Activated T-helper 17 cell treated with anti-CD3 and anti-CD28 coated beads, Interleukin-2, amount 50 U/mL, for 72 hours (primary cell): ENCODE measurements around the gene PARL. TPM values are rescaled to one million over a fixed set of nuclear protein-coding genes. Genes with fewer than 3 reads are reported as not detected.

ENCODE experiments used
- ATAC-seq: fragments of 150-1000 bp; cut with Tn5 transposase; replicated peaks from 2 replicates; pipeline ENCODE4 v1.10.0; 2021; ENCODE audit warnings: mild to moderate bottlenecking, moderate library complexity
- H3K27ac Mint-ChIP-seq: one replicate; pipeline ENCODE4 v1.8.0; 2022; ENCODE audit warnings: mixed read lengths
- H3K27me3 Mint-ChIP-seq: one replicate; pipeline ENCODE4 v1.8.0; 2022; ENCODE audit warnings: mixed read lengths
- H3K36me3 Mint-ChIP-seq: one replicate; pipeline ENCODE4 v1.8.0; 2022; ENCODE audit warnings: low read depth, mild to moderate bottlenecking, mixed read lengths
- H3K4me1 Mint-ChIP-seq: one replicate; pipeline ENCODE4 v1.8.0; 2022; ENCODE audit warnings: mixed read lengths
- H3K4me3 Mint-ChIP-seq: one replicate; pipeline ENCODE4 v1.8.0; 2022; ENCODE audit warnings: mild to moderate bottlenecking, mixed read lengths
- H3K9me3 Mint-ChIP-seq: one replicate; pipeline ENCODE4 v1.8.0; 2022; ENCODE audit warnings: mixed read lengths
- total RNA-seq, 2 donors: library from RNA; stranded (reverse); gene quantifications; one replicate each; pipeline ENCODE4 v1.2.3, GENCODE V29; 2022

Gene PARL, protein sequence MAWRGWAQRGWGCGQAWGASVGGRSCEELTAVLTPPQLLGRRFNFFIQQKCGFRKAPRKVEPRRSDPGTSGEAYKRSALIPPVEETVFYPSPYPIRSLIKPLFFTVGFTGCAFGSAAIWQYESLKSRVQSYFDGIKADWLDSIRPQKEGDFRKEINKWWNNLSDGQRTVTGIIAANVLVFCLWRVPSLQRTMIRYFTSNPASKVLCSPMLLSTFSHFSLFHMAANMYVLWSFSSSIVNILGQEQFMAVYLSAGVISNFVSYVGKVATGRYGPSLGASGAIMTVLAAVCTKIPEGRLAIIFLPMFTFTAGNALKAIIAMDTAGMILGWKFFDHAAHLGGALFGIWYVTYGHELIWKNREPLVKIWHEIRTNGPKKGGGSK
- 10 to 100 TPM; 78.9 to 97.6 TPM for total RNA-seq

DNA sequence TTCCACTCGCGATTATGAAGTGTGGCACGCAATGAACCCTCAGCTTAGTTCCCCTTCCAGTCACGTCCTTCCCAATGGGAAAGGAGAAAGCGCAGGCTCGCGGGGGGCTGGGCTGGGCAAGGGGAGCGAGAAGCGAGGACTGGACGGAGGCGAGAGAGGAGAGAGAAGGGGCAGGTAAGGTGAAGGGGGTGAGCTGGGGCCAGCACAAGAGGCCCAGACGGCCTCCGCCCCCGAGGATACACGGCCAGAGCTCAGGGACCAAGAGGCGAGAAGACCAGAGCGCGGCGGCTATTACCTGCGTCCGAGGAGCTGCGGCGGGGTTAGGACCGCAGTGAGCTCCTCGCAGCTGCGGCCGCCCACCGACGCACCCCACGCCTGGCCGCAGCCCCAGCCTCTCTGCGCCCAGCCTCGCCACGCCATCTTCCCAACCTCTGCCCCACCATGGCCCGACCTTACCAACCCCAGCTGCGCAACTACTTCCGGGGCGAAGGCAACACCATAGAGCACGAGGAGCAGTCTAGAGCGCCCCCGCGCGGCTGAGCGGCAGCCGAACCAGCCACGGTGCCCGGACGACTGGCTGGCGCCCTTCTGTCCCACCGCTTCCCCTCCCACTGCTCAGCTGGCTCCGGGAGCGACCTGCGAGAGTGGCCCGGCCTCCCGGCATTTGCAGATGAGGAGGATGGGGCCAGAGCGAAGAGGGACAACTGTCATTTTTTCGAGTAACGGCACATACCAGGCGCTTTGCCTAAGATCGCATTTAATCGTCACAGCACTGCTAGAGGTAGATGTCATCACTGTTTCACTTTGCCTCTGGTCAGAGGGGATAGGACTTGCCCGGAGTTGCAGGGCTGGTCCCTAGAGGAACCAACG is at the start of gene PARL:
Gene PARL (minus strand): TSS at position 454 of the 870 bp plus-strand sequence. CDS start 34 bp downstream, at position 420.
- Mint-ChIP-seq H3K36me3 (peaks cover 7% of the 10 kb centered on the region), H3K4me3 (peak within 1 kb of the TSS; percentile 92), H3K27me3 (no peaks in the 10 kb centered on the region), H3K27ac (peak within 1 kb of the TSS; percentile 90), H3K4me1 (peaks cover 12% of the 10 kb centered on the region), H3K9me3 (no peaks in the 10 kb centered on the region)
- ATAC-seq, result peak; percentile 100

- ATAC-seq, result no peak
- Mint-ChIP-seq H3K9me3 (no peaks in the 10 kb centered on the region), H3K4me3 (no peak overlapping the region), H3K27me3 (no peaks in the 10 kb centered on the region), H3K27ac (no peak overlapping the region), H3K36me3 (peaks cover 28% of the 10 kb centered on the region), H3K4me1 (no peaks in the 10 kb centered on the region)
Measured at GRCh38 chr3:183933160-183933559, 48.5 kb upstream of the PARL start.

DNA sequence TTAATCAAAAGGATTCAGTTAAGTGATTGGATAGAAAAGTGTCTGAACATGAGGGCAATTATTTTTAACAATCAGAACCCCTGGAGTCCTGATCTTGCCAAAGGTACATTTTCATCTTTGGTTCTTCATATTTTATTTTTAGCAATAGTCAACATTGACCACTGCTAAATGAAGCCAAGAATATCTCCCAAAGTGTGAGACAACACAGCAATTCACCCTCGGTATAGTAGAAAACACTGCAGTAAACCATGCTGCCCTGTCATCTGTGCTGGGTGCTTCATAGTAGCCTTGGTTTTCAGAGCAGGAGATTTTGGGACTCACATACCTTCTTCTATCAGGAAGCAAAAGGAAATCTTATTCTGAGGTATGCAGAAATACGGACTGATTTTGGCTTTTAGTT is 47.2 kb upstream of the PARL start:
- no peaks in the 10 kb centered on the region for H3K27me3 Mint-ChIP-seq
- peaks cover 22% of the 10 kb centered on the region for H3K36me3 Mint-ChIP-seq
- H3K27ac Mint-ChIP-seq, result no peak overlapping the region
- no peaks in the 10 kb centered on the region for H3K9me3 Mint-ChIP-seq
- no peak for ATAC-seq
- no peaks in the 10 kb centered on the region for H3K4me1 Mint-ChIP-seq
- no peak overlapping the region for H3K4me3 Mint-ChIP-seq

GRCh38 chr3:183930086-183930485 is 45.4 kb upstream of the PARL start:
- no peaks in the 10 kb centered on the region for H3K9me3 Mint-ChIP-seq
- no peaks in the 10 kb centered on the region for H3K27me3 Mint-ChIP-seq
- H3K27ac Mint-ChIP-seq, result no peak overlapping the region

GRCh38 chr3:183927059-183927458 is 42.4 kb upstream of the PARL start:
- peaks cover 36% of the 10 kb centered on the region for H3K36me3 Mint-ChIP-seq
- no peaks in the 10 kb centered on the region for H3K27me3 Mint-ChIP-seq
- no peaks in the 10 kb centered on the region for H3K9me3 Mint-ChIP-seq
- H3K4me1 Mint-ChIP-seq, result no peaks in the 10 kb centered on the region
- no peak overlapping the region for H3K4me3 Mint-ChIP-seq
- ATAC-seq, result no peak
- no peak overlapping the region for H3K27ac Mint-ChIP-seq

More at GRCh38 chr3:183930086-183930485, 45.4 kb upstream of the PARL start:
- H3K4me1 Mint-ChIP-seq, result no peaks in the 10 kb centered on the region
- peaks cover 11% of the 10 kb centered on the region for H3K36me3 Mint-ChIP-seq
- ATAC-seq, result no peak
- H3K4me3 Mint-ChIP-seq, result no peak overlapping the region

GRCh38 chr3:183924956-183925355 is 40.3 kb upstream of the PARL start:
- no peaks in the 10 kb centered on the region for H3K27me3 Mint-ChIP-seq
- no peak overlapping the region for H3K4me3 Mint-ChIP-seq
- no peak overlapping the region for H3K27ac Mint-ChIP-seq
- no peaks in the 10 kb centered on the region for H3K9me3 Mint-ChIP-seq
- H3K36me3 Mint-ChIP-seq, result peaks cover 47% of the 10 kb centered on the region
- peak; percentile 57 for ATAC-seq
- H3K4me1 Mint-ChIP-seq, result no peaks in the 10 kb centered on the region

- no peak for ATAC-seq
- Mint-ChIP-seq H3K9me3 (no peaks in the 10 kb centered on the region), H3K4me1 (no peaks in the 10 kb centered on the region)
Measured at GRCh38 chr3:183924543-183924942, 39.9 kb upstream of the PARL start.

DNA sequence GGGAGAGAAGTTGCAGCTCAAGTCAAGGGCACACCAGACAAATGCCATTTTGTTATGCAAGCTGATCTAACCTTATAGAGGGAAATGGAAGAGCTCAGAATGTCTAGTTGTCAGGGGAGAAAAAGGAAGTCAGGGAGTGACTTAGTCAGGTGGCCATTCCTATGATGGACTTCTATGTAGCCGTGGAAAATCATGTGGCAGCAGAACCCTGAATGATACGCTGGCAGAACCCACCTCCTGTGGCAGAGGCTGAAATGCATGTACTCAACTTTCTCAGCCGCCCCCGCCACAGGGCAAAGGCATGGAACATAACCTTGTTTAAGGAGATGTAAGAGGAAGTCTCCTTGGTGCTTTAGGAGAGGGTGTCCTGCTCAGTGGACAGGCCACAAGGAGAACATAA is 37.7 kb upstream of the PARL start:
- H3K9me3 Mint-ChIP-seq, result no peaks in the 10 kb centered on the region
- no peak overlapping the region for H3K4me3 Mint-ChIP-seq
- H3K36me3 Mint-ChIP-seq, result peaks cover 48% of the 10 kb centered on the region
- ATAC-seq, result no peak
- H3K4me1 Mint-ChIP-seq, result no peaks in the 10 kb centered on the region
- no peak overlapping the region for H3K27ac Mint-ChIP-seq
- no peaks in the 10 kb centered on the region for H3K27me3 Mint-ChIP-seq

More at GRCh38 chr3:183924543-183924942, 39.9 kb upstream of the PARL start:
- Mint-ChIP-seq H3K4me3 (no peak overlapping the region), H3K27ac (no peak overlapping the region), H3K27me3 (no peaks in the 10 kb centered on the region), H3K36me3 (peaks cover 52% of the 10 kb centered on the region)

DNA sequence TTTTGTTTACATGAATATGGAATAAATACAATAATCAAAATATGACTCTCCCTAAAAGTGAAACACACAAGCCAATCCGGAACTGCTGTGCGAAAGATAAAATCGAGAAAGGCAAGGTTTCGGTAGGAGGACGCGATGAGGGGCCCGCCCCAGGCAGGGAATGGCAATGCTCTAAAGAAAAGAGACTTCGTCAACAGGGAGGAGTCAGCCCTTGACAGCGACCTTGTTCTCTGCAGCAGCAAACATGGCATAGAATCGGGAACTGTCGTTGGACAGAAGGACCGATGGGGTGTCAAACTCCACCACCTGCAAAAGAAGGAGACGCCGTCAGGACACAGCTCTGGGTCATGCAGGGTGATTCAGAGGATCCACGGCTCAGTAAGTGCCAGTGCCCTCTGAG is 36.4 kb upstream of the PARL start:
- Mint-ChIP-seq H3K36me3 (peaks cover 43% of the 10 kb centered on the region), H3K27ac (no peak overlapping the region), H3K9me3 (no peaks in the 10 kb centered on the region), H3K27me3 (no peaks in the 10 kb centered on the region), H3K4me3 (no peak overlapping the region), H3K4me1 (no peaks in the 10 kb centered on the region)
- no peak for ATAC-seq

- Mint-ChIP-seq H3K27me3 (no peaks in the 10 kb centered on the region), H3K27ac (no peak overlapping the region), H3K4me1 (no peaks in the 10 kb centered on the region), H3K4me3 (no peak overlapping the region), H3K36me3 (peaks cover 43% of the 10 kb centered on the region), H3K9me3 (no peaks in the 10 kb centered on the region)
- ATAC-seq, result no peak
Measured at GRCh38 chr3:183920416-183920815, 35.7 kb upstream of the PARL start.

GRCh38 chr3:183918178-183918577 is 33.5 kb upstream of the PARL start:
- Mint-ChIP-seq H3K4me1 (no peaks in the 10 kb centered on the region), H3K9me3 (no peaks in the 10 kb centered on the region), H3K27me3 (no peaks in the 10 kb centered on the region), H3K4me3 (no peak overlapping the region), H3K36me3 (peaks cover 27% of the 10 kb centered on the region), H3K27ac (no peak overlapping the region)
- ATAC-seq, result no peak

GRCh38 chr3:183917776-183918175 is 33.1 kb upstream of the PARL start:
- Mint-ChIP-seq H3K27me3 (no peaks in the 10 kb centered on the region), H3K4me1 (no peaks in the 10 kb centered on the region), H3K27ac (no peak overlapping the region), H3K4me3 (no peak overlapping the region), H3K9me3 (no peaks in the 10 kb centered on the region), H3K36me3 (peaks cover 23% of the 10 kb centered on the region)
- no peak for ATAC-seq

DNA sequence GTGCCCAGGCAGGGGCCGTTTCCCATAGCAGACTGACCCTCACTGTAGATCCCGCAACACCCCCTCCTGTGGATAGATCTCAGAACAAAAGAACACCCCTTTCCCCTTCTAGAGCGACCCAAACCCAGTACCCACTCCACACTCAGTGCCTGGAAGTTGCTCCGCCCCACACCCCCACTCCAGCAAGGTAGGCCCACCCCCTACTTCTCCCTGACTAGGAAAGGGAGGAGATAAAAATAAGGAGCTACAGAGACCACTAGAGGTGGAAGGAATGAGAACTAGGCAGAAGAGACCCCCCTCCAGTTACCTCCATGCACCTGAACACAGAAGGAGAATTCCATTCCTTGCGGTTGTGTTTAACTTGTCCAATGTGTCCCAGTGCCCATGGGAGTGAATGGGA is 30.2 kb upstream of the PARL start:
- Mint-ChIP-seq H3K27ac (no peak overlapping the region), H3K9me3 (no peaks in the 10 kb centered on the region)

GRCh38 chr3:183913580-183913920 is 28.9 kb upstream of the PARL start:
- no peaks in the 10 kb centered on the region for H3K9me3 Mint-ChIP-seq
- no peaks in the 10 kb centered on the region for H3K4me1 Mint-ChIP-seq
- no peaks in the 10 kb centered on the region for H3K27me3 Mint-ChIP-seq
- no peak overlapping the region for H3K27ac Mint-ChIP-seq
- H3K36me3 Mint-ChIP-seq, result no peaks in the 10 kb centered on the region
- no peak overlapping the region for H3K4me3 Mint-ChIP-seq
- no peak for ATAC-seq

More for the DNA sequence above, 30.2 kb upstream of the PARL start:
- no peak for ATAC-seq
- Mint-ChIP-seq H3K4me3 (no peak overlapping the region), H3K27me3 (no peaks in the 10 kb centered on the region), H3K4me1 (no peaks in the 10 kb centered on the region), H3K36me3 (peaks cover 5% of the 10 kb centered on the region)
